Subcutaneous adipose tissue (tissue), 4 donors: ENCODE results near the gene ABHD17C. TPM values are rescaled to one million over a fixed set of nuclear protein-coding genes. Genes with fewer than 3 reads are reported as not detected.

Experiments used
- total RNA-seq, 4 donors: library from RNA; depleted of rRNA; stranded (reverse); fragments of >200 nt; gene quantifications; one replicate each; pipeline ENCODE4 v1.1.0, GENCODE V29; 2016
- TF ChIP-seq, protein P1 (sequence below): fragments of 450-650 bp; IDR thresholded peaks from one replicate; pipeline ENCODE4 v1.5.1; 2016; ENCODE audit warnings: low read depth, mild to moderate bottlenecking, control low read depth, antibody characterized with exemption, moderate library complexity

Gene ABHD17C
- total RNA-seq, 4 donors from 2014 or later, result 0.57 to 2.8 (median 1.7) TPM

GRCh38 chr15:80743189-80743833 lies 48.2 kb downstream of the ABHD17C start:
- TF ChIP-seq, protein P1, sequence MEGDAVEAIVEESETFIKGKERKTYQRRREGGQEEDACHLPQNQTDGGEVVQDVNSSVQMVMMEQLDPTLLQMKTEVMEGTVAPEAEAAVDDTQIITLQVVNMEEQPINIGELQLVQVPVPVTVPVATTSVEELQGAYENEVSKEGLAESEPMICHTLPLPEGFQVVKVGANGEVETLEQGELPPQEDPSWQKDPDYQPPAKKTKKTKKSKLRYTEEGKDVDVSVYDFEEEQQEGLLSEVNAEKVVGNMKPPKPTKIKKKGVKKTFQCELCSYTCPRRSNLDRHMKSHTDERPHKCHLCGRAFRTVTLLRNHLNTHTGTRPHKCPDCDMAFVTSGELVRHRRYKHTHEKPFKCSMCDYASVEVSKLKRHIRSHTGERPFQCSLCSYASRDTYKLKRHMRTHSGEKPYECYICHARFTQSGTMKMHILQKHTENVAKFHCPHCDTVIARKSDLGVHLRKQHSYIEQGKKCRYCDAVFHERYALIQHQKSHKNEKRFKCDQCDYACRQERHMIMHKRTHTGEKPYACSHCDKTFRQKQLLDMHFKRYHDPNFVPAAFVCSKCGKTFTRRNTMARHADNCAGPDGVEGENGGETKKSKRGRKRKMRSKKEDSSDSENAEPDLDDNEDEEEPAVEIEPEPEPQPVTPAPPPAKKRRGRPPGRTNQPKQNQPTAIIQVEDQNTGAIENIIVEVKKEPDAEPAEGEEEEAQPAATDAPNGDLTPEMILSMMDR, result no peak

GRCh38 chr15:80744415-80744814 lies 49.3 kb downstream of the ABHD17C start:
- TF ChIP-seq, protein P1, result no peak

- TF ChIP-seq, protein P1, result no peak
Measured at GRCh38 chr15:80744826-80745225, 49.7 kb downstream of the ABHD17C start.

GRCh38 chr15:80745888-80746287 lies 50.8 kb downstream of the ABHD17C start:
- TF ChIP-seq, protein P1, result no peak

GRCh38 chr15:80747317-80748053 lies 52.4 kb downstream of the ABHD17C start:
- TF ChIP-seq, protein P1, result no peak

- TF ChIP-seq, protein P1, result no peak
Measured at GRCh38 chr15:80749589-80749988, 54.5 kb downstream of the ABHD17C start.

DNA sequence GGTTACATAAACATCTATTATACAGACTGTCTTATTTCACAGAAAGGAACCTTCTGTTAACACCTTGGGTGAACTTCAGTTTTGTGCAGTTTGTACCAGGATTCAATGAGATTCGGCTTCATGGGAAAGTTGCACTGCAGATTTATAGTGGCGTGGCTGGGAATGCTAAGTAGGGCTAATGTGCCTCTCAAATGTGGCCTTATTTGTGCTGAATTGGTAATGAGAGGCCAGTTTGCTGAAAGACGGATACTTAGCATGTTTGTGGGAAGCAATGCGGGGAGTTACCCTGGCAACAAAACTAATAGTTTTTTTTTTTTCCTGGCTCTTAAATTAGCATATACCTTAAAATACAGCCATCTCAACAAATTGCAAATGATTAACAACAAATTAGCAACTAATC lies 55.5 kb downstream of the ABHD17C start:
- TF ChIP-seq, protein P1, result no peak
